Measurements from ENCODE around the gene THG1L.

DNA sequence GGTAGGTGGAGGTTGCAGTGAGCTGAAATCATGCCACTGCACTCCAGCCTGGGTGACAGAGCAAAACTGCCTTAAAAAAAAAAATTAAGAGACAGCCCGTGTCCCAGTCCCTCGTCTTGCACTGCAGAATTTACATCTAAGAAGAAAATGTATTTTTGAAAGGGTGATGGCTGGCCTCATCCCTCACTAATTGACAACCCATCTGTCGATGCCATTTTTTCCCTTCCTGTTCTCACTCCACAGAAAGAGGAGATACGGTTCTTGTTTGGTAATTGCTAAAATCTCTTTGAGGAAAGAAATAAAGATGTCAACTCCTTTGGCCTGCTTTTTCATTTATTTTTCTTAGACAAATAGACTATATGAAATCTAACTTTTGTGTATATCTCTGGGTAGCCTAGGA lies 9.9 kb downstream of the THG1L start:
- TF ChIP-seq, protein P1, sequence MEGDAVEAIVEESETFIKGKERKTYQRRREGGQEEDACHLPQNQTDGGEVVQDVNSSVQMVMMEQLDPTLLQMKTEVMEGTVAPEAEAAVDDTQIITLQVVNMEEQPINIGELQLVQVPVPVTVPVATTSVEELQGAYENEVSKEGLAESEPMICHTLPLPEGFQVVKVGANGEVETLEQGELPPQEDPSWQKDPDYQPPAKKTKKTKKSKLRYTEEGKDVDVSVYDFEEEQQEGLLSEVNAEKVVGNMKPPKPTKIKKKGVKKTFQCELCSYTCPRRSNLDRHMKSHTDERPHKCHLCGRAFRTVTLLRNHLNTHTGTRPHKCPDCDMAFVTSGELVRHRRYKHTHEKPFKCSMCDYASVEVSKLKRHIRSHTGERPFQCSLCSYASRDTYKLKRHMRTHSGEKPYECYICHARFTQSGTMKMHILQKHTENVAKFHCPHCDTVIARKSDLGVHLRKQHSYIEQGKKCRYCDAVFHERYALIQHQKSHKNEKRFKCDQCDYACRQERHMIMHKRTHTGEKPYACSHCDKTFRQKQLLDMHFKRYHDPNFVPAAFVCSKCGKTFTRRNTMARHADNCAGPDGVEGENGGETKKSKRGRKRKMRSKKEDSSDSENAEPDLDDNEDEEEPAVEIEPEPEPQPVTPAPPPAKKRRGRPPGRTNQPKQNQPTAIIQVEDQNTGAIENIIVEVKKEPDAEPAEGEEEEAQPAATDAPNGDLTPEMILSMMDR (IDR thresholded peaks at IDR 0.05), result no peak
- TF ChIP-seq EP300 (IDR thresholded peaks at IDR 0.05), result no peak
